ENCODE data around the gene CLDN22. TPM values are rescaled to one million over a fixed set of nuclear protein-coding genes. Genes with fewer than 3 reads are reported as not detected.

CLDN22 gene
- total RNA-seq, 2 experiments from 2014 or later = not detected

DNA sequence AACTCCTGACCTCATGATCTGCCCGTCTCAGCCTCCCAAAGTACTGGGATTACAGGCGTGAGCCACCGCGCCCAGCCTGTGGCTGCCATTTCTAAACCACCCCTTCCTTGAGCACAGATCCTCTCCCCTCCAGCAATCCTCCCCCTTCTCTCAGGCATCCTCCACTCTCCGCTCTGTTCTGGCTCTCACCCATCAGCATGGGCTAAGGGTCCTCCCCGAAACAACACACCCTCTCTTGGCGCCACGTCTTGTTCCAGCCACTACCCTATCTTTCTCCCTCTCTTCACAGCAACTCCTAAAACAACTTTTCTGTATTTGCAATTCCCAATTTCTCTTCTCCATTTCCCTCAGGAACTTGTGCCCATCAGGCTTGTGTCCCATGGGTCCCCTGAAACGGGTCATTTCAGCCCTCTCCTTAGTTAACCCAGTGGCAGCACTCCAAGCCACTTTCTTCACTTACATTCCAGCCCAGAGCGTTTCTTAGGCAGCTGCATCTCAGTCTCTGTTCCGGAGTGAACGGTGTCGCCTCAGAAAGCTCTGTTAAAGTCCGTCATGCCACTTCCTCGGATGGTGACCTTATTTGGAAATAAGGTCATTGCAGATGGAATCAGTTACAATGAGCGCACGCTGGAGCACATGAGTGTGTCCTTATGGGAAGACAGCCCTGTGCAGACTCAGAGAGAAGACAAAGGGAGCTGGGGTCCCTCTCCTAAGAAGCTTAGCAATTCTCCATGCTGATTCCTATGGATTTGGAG, 30.4 kb upstream of the CLDN22 start:
- Mint-ChIP-seq H3K27me3 (peaks cover 29% of the 10 kb centered on the region), H3K27ac (no peak overlapping the region), H3K4me1 (peaks cover 6% of the 10 kb centered on the region), H3K4me3 (no peak overlapping the region), H3K9me3 (no peaks in the 10 kb centered on the region), H3K36me3 (no peaks in the 10 kb centered on the region)
- no peak for DNase-seq

DNA sequence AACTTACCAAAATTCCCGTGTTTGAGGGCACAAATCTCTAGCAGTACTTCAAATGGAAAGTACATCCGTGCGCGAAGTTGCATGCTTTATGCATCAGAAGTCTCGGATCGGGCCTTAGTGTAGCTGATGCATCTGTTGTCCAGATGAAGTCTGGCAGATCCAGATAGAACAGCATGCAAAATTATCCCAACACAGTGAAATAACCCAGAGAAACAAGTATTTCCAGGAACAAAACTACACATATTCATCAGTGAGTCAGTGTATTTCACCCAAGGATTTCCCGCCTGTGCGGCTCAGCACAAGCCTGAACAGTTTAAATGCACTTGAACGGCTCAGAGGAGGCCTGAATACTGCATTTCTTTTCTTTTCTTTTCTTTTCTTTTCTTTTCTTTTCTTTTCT, 29.6 kb upstream of the CLDN22 start:
- Mint-ChIP-seq H3K4me3 (no peak overlapping the region), H3K4me1 (peaks cover 6% of the 10 kb centered on the region), H3K36me3 (no peaks in the 10 kb centered on the region), H3K27ac (no peak overlapping the region), H3K27me3 (peaks cover 36% of the 10 kb centered on the region), H3K9me3 (no peaks in the 10 kb centered on the region)
- DNase-seq = no peak

DNA sequence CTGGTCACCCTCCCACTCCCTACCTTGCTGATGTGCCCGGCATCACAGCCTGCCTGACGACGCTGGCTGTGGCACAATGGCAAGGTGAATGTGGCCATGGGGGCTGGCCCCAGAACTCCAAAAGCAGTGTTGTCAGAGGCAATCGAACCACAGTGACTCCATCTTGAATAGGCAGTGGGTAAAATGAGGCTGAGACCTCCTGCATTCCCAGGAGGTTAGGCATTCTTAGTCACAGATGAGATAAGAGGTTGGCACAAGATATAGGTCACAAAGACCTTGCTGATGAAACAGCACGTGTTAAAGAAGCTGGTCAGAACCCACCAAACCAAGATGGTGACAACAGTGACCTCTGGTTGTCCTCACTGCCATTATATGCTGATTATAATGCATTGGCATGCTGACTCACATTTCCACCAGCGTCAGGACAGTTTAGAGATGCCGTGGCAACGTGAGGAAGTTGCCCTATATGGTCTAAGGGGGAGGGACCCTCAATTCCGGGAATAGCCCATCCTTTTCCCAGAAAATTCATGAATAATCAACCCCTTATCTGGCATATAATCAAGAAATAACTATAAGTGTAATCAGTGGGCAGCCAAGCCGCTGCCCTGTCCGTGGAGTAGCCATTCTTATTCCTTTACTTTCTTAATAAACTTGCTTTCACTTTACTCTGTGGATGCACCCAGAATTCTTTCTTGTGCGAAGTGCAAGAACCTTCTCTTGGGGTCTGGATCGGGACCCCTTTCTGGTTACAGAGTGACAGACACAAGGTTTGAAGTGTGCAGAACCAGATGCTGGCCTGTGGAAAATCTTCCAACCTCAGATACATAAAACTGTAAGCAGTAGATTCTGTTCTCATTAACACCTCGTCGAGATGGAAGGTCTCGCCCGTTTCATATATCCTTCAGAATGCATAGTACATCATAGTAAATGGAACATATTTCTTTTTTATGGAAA, 28.9 kb upstream of the CLDN22 start:
- peak; percentile 41 for DNase-seq
- Mint-ChIP-seq H3K27me3 (peaks cover 43% of the 10 kb centered on the region), H3K36me3 (no peaks in the 10 kb centered on the region), H3K4me3 (no peak overlapping the region), H3K9me3 (no peaks in the 10 kb centered on the region), H3K27ac (peak overlapping the region; percentile 13), H3K4me1 (peaks cover 6% of the 10 kb centered on the region)

DNA sequence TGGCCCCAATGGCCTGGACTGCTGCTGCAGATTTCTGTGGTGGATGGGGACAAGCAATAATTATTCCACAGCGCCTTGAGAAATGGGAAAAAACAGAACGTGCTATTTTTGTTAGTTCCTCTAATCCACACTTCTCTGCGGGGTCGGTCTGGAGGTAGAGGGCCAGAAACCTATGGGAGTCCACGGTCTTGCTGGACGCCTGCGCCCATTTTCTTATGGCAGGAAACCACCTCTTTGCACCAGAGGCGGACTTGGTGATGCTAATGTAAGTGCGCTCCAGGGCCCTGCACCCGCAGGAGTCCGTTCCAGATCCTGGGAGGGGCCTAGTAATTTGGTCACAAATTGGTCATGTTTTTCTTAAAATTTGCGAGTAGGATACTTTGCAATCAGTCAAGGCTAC, 28.1 kb upstream of the CLDN22 start:
- Mint-ChIP-seq H3K27ac (no peak overlapping the region), H3K4me1 (peaks cover 7% of the 10 kb centered on the region), H3K36me3 (no peaks in the 10 kb centered on the region), H3K4me3 (no peak overlapping the region), H3K27me3 (peaks cover 51% of the 10 kb centered on the region), H3K9me3 (no peaks in the 10 kb centered on the region)
- no peak for DNase-seq

DNA sequence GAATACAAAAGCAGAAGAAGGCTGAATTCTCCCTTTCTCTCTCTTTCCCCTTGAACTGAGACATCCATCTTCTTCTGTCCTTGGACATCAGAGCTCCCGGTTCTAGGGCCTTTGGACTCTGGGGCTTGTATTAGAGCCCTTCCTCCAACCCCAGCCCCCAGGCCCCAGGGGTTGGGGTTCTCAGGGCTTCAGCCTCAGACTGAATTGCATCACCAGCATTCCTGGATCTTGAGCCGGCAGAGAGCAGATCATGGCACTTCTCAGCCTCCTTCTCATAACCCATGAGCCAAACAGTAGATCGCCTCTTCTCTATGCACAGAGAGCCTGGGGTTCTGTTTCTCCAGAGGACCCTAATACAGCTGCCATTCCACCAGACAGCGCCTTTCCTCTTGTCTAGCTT, 27.5 kb upstream of the CLDN22 start:
- Mint-ChIP-seq H3K27ac (no peak overlapping the region), H3K4me1 (peaks cover 8% of the 10 kb centered on the region), H3K4me3 (no peak overlapping the region), H3K27me3 (peaks cover 55% of the 10 kb centered on the region), H3K9me3 (no peaks in the 10 kb centered on the region), H3K36me3 (no peaks in the 10 kb centered on the region)
- DNase-seq = no peak

DNA sequence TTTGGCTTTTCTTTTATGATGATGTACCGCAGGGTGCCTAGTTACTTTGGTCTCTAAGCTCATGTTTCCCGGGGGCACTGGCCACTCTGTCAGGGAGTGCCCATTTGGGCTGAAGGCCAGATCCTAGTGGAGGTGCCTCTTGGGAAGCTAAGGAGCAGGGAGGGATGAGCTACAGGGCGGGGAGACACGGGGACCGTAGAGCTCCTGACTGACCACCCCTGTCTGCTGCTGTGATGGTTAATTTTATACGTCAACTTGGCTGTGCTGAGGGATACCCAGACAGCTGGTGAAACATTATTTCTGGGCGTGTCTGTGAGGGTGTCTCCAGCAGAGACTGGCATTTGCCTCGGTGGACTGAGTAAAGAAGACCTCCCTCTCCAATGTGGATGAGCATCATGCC, 27.1 kb upstream of the CLDN22 start:
- no peaks in the 10 kb centered on the region for H3K9me3 Mint-ChIP-seq
- peaks cover 8% of the 10 kb centered on the region for H3K4me1 Mint-ChIP-seq
- no peaks in the 10 kb centered on the region for H3K36me3 Mint-ChIP-seq
- H3K4me3 Mint-ChIP-seq = no peak overlapping the region
- no peak for DNase-seq
- H3K27me3 Mint-ChIP-seq = peaks cover 56% of the 10 kb centered on the region
- no peak overlapping the region for H3K27ac Mint-ChIP-seq

DNA sequence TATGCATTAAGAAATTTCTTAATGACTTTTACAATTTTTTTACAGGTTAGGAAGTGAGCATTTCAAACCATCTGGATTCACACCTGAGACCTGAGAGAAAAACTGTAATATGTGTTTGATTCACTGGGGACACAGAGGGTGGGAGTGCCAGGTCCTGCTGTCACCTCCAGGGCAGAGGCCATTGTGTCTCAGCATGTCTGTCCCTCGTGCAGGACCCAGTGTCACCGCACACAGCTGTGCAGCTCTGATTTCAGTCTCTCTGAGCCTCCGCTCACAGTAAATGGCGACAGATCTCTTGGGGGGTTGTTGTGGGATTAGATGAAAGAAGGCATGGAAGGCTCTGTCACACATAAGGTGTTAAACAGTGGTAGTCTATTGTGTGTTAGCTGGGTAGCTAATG, 25.2 kb upstream of the CLDN22 start:
- Mint-ChIP-seq H3K9me3 (no peaks in the 10 kb centered on the region), H3K4me1 (peaks cover 8% of the 10 kb centered on the region), H3K27ac (no peak overlapping the region), H3K4me3 (no peak overlapping the region), H3K27me3 (peaks cover 46% of the 10 kb centered on the region), H3K36me3 (no peaks in the 10 kb centered on the region)
- DNase-seq = no peak

DNA sequence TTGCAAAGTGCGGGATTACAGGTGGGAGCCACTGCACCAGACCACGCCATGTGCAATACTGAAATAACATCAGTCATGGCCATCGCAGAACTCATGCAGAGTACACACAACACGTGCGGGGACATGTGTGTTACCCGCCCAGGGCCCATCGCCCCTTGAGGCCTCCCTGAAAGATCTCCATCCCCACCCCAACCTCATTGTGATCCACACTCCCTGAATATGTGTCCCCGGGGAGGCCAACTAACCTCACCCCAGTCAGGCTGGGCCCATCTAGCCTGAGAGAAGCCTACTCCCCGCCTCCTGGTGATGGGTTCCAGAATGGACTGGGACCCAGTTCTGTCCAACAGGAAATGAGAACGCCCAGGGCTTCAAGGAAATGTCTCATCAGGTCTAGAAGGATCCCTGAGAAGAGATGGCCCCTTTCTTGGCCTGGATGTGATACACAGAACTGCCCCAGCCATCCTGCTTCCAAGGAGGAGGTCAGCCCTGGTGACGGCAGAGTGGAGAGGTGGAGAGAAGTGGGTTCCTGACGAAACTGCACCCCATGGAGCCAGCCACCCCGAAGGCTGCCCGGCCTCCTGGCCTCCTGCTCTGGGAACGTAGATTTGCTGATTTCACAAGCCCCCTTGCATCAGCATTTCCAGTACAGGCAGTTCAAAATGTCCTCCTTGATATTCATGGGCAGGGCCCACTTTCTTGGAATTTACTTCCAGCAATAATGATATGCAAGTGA, 24.6 kb upstream of the CLDN22 start:
- Mint-ChIP-seq H3K9me3 (no peaks in the 10 kb centered on the region), H3K36me3 (no peaks in the 10 kb centered on the region), H3K27me3 (peaks cover 47% of the 10 kb centered on the region), H3K27ac (no peak overlapping the region), H3K4me3 (no peak overlapping the region), H3K4me1 (peaks cover 8% of the 10 kb centered on the region)
- no peak for DNase-seq

DNA sequence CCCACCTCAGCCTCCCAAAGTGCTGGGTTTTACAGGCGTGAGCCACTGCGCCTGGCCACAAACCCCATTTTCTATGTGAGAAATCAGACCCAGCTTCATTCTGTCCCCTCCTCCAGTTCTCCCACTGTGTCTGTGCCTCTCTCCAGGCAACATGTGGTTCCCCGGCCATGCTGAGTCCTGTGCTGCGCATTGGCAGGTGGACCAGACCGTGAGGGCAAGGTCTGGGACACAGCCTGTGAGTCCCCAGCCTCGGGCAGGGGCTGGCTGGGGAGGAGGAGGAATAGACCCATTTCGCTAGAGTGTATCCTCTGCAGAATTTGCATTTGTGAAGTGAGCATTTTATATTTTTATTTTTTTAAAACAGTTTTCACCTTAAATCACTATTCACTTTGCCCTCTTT, 23.7 kb upstream of the CLDN22 start:
- DNase-seq = no peak
- H3K4me3 Mint-ChIP-seq = no peak overlapping the region
- no peaks in the 10 kb centered on the region for H3K9me3 Mint-ChIP-seq
- no peaks in the 10 kb centered on the region for H3K36me3 Mint-ChIP-seq
- peaks cover 2% of the 10 kb centered on the region for H3K4me1 Mint-ChIP-seq
- H3K27me3 Mint-ChIP-seq = peaks cover 47% of the 10 kb centered on the region
- no peak overlapping the region for H3K27ac Mint-ChIP-seq

DNA sequence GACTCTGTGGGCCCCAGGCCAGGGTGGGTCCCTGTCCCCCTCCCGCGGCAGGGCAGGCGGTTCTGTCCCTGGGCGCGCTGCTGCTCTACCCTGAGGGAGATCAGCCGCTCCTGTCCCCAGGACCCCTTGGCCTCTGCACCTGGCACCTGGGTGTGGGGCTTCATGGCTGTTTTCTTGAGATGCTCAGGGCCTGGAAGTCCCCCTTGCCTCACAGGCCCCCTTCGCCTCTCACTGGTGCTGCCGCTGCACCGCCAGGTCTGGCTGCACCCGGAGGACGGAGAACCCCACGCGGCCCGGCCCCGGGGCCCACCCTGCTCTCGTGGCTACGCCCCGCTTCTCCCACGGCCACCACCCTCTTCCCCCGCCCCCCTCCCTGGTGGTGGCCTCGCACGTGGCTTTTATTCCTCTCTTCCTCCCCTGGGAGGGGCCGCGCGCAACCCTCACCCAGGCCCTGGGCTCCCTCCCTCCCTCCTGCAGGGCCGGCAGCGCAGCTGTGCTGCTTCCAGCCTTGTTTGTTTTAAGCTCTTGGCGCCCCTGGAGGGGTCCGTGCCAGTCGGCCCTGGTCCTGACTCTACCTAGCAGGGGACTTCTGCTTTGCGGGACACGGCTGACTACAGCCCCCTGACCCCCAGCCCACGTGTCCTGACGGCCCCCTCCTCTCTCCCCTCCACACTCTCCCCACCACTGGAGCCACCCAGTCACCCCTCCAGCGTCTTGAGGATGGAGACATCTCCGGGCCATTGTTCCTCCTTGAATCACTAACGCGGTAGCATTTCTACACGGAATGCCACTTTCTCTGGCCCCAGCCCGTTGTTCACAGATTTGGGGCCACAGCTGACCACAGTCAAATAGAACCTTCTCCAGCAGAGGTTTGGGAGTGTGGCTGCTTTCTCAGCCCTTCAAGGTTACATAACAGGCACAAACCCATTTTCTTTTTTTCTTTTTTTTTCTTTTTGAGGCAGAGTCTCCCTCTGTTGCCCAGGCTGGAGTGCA, 22.8 kb upstream of the CLDN22 start:
- DNase-seq = no peak
- Mint-ChIP-seq H3K36me3 (no peaks in the 10 kb centered on the region), H3K27me3 (peaks cover 41% of the 10 kb centered on the region), H3K9me3 (no peaks in the 10 kb centered on the region), H3K27ac (no peak overlapping the region), H3K4me3 (peak overlapping the region; percentile 34), H3K4me1 (peaks cover 2% of the 10 kb centered on the region)

DNA sequence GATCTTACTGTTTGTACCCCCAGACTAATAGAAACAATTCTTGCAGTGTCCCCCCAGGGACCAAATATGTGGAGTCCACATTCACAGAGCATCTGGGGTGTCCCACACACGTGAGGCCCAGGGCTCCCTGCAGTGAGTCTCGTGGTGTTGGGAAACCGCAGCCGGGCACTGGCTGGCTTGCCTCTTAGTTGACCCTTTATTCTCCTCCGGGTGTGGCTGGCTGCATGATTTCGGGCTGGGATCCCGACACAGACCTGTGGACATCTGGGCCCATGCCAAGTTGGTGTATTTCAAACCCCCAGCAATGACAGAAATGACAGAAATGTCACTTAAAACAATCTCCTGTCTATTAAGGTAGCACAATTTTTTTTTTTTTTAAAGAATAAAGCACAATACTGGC, 17.8 kb upstream of the CLDN22 start:
- Mint-ChIP-seq H3K36me3 (no peaks in the 10 kb centered on the region), H3K9me3 (no peaks in the 10 kb centered on the region), H3K27me3 (peaks cover 17% of the 10 kb centered on the region), H3K27ac (no peak overlapping the region), H3K4me1 (peaks cover 4% of the 10 kb centered on the region), H3K4me3 (no peak overlapping the region)
- DNase-seq = no peak

DNA sequence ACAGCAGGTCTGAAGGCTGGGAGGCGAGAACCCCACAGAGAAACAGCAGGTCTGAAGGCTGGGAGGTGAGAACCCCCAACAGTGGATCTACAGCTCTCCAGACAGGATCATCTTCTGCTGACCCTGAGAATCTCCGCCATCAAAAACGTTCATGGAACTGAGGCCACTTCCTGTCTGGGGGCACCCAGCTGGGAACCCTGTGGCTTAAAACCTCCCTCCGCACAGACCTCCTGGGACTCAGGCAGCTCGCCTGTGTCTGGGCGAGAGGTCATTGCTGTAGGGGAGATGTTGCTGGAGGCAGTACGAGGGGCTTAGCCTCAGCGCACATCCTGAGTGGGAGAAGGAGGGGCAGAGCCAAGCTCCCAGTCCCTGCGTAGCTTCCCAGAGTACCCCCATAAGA, 17.3 kb upstream of the CLDN22 start:
- H3K36me3 Mint-ChIP-seq = no peaks in the 10 kb centered on the region
- peaks cover 4% of the 10 kb centered on the region for H3K4me1 Mint-ChIP-seq
- no peaks in the 10 kb centered on the region for H3K9me3 Mint-ChIP-seq
- H3K27me3 Mint-ChIP-seq = peaks cover 17% of the 10 kb centered on the region
- H3K27ac Mint-ChIP-seq = no peak overlapping the region
- H3K4me3 Mint-ChIP-seq = no peak overlapping the region
- no peak for DNase-seq

DNA sequence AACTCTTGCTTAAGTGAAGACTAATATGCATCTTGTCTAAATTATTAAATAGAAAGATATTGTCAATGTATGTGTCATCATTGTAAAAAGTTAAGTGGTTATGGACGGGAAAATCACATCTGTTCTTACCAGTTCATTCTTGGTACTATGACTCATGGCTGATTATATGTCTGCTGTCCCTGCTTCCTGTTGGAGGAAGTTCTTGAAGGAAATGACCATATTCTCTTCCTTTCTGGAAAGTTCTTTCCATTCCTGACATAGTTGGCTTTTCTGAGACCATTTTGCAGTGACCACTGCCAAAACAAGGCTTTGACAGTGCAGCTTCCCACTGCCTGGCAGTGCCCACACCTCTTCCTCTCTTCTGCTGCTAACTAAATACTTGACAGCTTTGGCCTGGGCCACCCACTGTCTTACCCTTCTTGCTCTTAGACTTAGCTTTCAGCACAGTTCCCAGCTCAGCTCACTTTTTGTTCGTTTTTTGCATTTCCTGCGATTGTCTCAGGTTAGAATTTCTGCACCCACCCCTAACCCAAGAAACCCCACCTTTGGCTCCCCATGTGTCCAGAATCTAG, 15.4 kb upstream of the CLDN22 start:
- Mint-ChIP-seq H3K9me3 (no peaks in the 10 kb centered on the region), H3K27me3 (peaks cover 18% of the 10 kb centered on the region), H3K27ac (no peak overlapping the region), H3K36me3 (no peaks in the 10 kb centered on the region), H3K4me1 (peaks cover 4% of the 10 kb centered on the region), H3K4me3 (no peak overlapping the region)
- DNase-seq = no peak

DNA sequence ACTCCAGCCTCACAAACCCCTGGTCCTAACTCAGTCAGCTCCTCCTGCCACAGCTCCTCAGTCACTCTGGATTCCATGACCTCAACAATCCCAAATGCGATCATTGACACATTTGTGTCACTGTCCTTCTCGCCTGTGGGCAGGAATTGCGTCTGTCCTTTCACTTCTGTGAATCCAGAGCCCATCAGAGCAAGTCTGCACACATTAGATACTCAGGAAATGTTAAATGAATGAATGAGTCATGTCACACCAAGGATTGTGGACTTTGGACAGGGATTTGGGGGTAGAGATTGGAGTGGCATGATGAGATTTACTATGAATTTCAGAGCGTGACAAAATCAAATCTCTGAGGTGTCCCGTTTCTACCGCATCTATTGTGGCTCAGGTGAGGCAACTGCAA, 13.9 kb upstream of the CLDN22 start:
- H3K27me3 Mint-ChIP-seq = peaks cover 15% of the 10 kb centered on the region
- DNase-seq = no peak
- no peaks in the 10 kb centered on the region for H3K9me3 Mint-ChIP-seq
- H3K4me3 Mint-ChIP-seq = no peak overlapping the region
- H3K27ac Mint-ChIP-seq = no peak overlapping the region
- peaks cover 4% of the 10 kb centered on the region for H3K4me1 Mint-ChIP-seq
- no peaks in the 10 kb centered on the region for H3K36me3 Mint-ChIP-seq
